ENCODE results near the gene KCNAB3. TPM values are rescaled to one million over a fixed set of nuclear protein-coding genes. Genes with fewer than 3 reads are reported as not detected.

Gene KCNAB3
- polyA plus RNA-seq, 1 donor (not counting 4 experiments of a cell fraction or from before 2014, with no cell fraction given): 2.0 TPM

DNA sequence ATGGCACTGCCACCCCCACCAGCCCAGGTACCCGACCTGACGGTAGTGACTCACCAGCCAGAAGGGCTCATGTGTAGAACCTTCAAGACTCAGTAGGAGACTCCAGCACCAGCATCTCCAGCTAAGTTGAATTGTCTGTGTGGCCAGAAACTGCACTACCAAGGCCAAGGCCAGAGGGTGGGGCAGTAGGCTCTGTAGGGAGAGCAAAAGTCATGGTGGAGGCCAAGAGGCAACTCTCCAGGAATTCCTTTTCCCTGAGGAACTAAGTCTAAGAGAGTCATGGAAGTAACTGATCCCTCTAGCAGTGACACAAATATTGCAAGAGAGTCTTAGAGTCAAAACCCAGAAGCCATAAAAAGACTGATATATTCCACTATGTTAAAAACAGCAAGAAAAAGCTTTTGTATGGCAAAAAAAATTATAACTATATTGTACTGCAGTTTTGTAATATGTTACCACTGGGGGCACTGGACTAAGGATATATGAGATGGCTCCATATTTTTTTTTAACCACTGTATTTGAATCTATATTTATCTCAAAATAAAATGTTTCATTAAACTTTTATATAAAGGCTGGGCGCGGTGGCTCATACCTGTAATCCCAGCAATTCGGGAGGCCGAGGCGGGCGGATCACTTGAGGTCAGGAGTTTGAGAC is 42.6 kb upstream of the KCNAB3 start:
- Histone ChIP-seq H3K9ac (ENCODE audit: control insufficient read depth, extremely low read depth, insufficient read depth, low read length) (no peak overlapping the region), H3K4me2 (ENCODE audit: control insufficient read depth, extremely low read depth, insufficient read depth, low read depth, low read length) (no peak overlapping the region), H2AFZ (ENCODE audit: control insufficient read depth, low read length) (no peak overlapping the region), H3K4me1 (ENCODE audit: control insufficient read depth, extremely low read depth, insufficient read depth, low read length) (no peaks in the 10 kb centered on the region), H3K4me3 (ENCODE audit: control insufficient read depth in 2 of 3, extremely low read depth in 1 of 3, insufficient read depth in 2 of 3, low read depth in 1 of 3, low read length in 3 of 3) (no peak overlapping the region), H3K27me3 (ENCODE audit: control insufficient read depth, extremely low read depth, insufficient read depth, low read length) (no peaks in the 10 kb centered on the region), H3K27ac (ENCODE audit: control insufficient read depth, insufficient read depth, low read length) (no peak overlapping the region), H4K20me1 (ENCODE audit: control insufficient read depth, extremely low read depth, insufficient read depth, low read length) (no peaks in the 10 kb centered on the region), H3K9me1 (ENCODE audit: control insufficient read depth, extremely low read depth, insufficient read depth, low read length) (no peaks in the 10 kb centered on the region), H3K36me3 (ENCODE audit: control insufficient read depth in 2 of 2, extremely low read depth in 1 of 2, insufficient read depth in 2 of 2, low read length in 2 of 2) (no peaks in the 10 kb centered on the region), H3K79me2 (ENCODE audit: control insufficient read depth, insufficient read depth, low read length) (no peaks in the 10 kb centered on the region), H3K9me3 (ENCODE audit: control insufficient read depth, low read depth, low read length) (peaks cover 3% of the 10 kb centered on the region)
- DNase-seq (ENCODE audit: low read depth, low spot score): no peak
- TF ChIP-seq, protein P1, sequence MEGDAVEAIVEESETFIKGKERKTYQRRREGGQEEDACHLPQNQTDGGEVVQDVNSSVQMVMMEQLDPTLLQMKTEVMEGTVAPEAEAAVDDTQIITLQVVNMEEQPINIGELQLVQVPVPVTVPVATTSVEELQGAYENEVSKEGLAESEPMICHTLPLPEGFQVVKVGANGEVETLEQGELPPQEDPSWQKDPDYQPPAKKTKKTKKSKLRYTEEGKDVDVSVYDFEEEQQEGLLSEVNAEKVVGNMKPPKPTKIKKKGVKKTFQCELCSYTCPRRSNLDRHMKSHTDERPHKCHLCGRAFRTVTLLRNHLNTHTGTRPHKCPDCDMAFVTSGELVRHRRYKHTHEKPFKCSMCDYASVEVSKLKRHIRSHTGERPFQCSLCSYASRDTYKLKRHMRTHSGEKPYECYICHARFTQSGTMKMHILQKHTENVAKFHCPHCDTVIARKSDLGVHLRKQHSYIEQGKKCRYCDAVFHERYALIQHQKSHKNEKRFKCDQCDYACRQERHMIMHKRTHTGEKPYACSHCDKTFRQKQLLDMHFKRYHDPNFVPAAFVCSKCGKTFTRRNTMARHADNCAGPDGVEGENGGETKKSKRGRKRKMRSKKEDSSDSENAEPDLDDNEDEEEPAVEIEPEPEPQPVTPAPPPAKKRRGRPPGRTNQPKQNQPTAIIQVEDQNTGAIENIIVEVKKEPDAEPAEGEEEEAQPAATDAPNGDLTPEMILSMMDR (optimal IDR thresholded peaks at IDR 0.05 in 1 of 3, IDR thresholded peaks at IDR 0.05 in 1 of 3, conservative IDR thresholded peaks at IDR 0.05 in 1 of 3; ENCODE audit: extremely low read depth in 1 of 3, insufficient read depth in 2 of 3, low read length in 3 of 3): no peak
- no peak for TF ChIP-seq EZH2 (IDR thresholded peaks at IDR 0.05; ENCODE audit: low read length)
- dilution Hi-C loops (cut with MboI; ENCODE audit: extremely low pct_ligation_motif_present, low sequenced_read_pairs): no loop called here
- no peak for FAIRE-seq

GRCh38 chr17:7971651-7972050 is 42.0 kb upstream of the KCNAB3 start:
- Histone ChIP-seq H3K79me2 (ENCODE audit: control insufficient read depth, insufficient read depth, low read length) (no peaks in the 10 kb centered on the region), H3K9me3 (ENCODE audit: control insufficient read depth, low read depth, low read length) (peaks cover 3% of the 10 kb centered on the region), H2AFZ (ENCODE audit: control insufficient read depth, low read length) (no peak overlapping the region), H3K36me3 (ENCODE audit: control insufficient read depth in 2 of 2, extremely low read depth in 1 of 2, insufficient read depth in 2 of 2, low read length in 2 of 2) (no peaks in the 10 kb centered on the region), H3K9me1 (ENCODE audit: control insufficient read depth, extremely low read depth, insufficient read depth, low read length) (no peaks in the 10 kb centered on the region), H3K9ac (ENCODE audit: control insufficient read depth, extremely low read depth, insufficient read depth, low read length) (no peak overlapping the region), H3K4me2 (ENCODE audit: control insufficient read depth, extremely low read depth, insufficient read depth, low read depth, low read length) (no peak overlapping the region), H3K4me3 (ENCODE audit: control insufficient read depth in 2 of 3, extremely low read depth in 1 of 3, insufficient read depth in 2 of 3, low read depth in 1 of 3, low read length in 3 of 3) (no peak overlapping the region), H4K20me1 (ENCODE audit: control insufficient read depth, extremely low read depth, insufficient read depth, low read length) (no peaks in the 10 kb centered on the region), H3K4me1 (ENCODE audit: control insufficient read depth, extremely low read depth, insufficient read depth, low read length) (no peaks in the 10 kb centered on the region), H3K27me3 (ENCODE audit: control insufficient read depth, extremely low read depth, insufficient read depth, low read length) (no peaks in the 10 kb centered on the region), H3K27ac (ENCODE audit: control insufficient read depth, insufficient read depth, low read length) (no peak overlapping the region)
- no peak for DNase-seq (ENCODE audit: low read depth, low spot score)
- FAIRE-seq: no peak
- TF ChIP-seq, protein P1 (optimal IDR thresholded peaks at IDR 0.05 in 1 of 3, IDR thresholded peaks at IDR 0.05 in 1 of 3, conservative IDR thresholded peaks at IDR 0.05 in 1 of 3; ENCODE audit: extremely low read depth in 1 of 3, insufficient read depth in 2 of 3, low read length in 3 of 3): no peak
- no peak for TF ChIP-seq EZH2 (IDR thresholded peaks at IDR 0.05; ENCODE audit: low read length)
- dilution Hi-C loops (cut with MboI; ENCODE audit: extremely low pct_ligation_motif_present, low sequenced_read_pairs): no loop called here
